Measurements from ENCODE around the gene ALDH1A2. TPM values are rescaled to one million over a fixed set of nuclear protein-coding genes. Genes with fewer than 3 reads are reported as not detected.

The ALDH1A2 gene
- total RNA-seq, 1 donor from 2014 or later: 22.1 TPM

DNA sequence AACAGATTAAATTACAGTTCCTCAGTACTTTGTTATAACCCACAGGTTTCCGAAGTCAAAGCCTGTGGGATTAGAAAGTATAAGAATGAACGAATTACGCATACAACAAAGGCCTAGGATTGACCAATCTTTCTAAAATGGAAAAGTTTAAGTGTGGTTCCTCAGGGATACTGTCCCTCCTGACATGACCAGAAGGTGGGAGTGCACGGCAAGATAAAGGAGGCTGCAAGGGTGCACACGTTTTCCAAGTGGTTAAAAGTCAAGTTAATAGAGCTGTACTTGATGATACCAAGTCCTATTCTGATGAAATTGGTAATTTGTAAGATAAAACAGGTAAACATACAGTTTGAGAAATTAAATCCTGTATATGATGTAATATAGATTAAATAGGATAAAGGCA, 96.2 kb downstream of the ALDH1A2 start:
- Histone ChIP-seq H3K27me3 (no peaks in the 10 kb centered on the region), H3K9me3 (no peaks in the 10 kb centered on the region), H3K4me1 (no peaks in the 10 kb centered on the region), H3K27ac (no peak overlapping the region), H3K4me3 (no peak overlapping the region), H3K36me3 (no peaks in the 10 kb centered on the region)
- no peak for TF ChIP-seq CTCF (IDR thresholded peaks at IDR 0.05)
- no peak for TF ChIP-seq POLR2A (IDR thresholded peaks at IDR 0.05)
- TF ChIP-seq POLR2AphosphoS5 (IDR thresholded peaks at IDR 0.05; ENCODE audit: insufficient read depth in 1 of 2, low read depth in 1 of 2): no peak
- no peak for DNase-seq (ENCODE audit: extremely low spot score in 2 of 2)
- intact Hi-C loops (cut with DNase I): no loop called here

DNA sequence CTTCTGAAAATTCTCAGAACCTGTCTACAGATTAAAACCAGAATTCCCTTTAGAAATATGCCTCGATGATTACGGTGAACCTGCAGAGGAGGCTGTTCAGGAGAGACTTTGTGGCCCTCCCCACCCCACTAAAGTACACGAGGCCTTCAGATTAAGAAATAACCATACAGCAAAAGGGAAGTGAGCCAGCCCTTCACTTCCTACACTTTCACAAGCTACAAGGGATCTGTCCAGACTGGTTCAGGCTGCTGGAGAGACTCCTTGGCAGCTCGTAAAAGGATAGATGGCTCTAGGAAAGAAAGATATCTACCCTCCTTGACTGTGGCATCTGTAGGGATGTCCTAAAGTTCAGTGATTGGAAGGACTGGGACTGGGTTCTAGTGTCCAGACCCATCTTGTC, 102.6 kb downstream of the ALDH1A2 start:
- Histone ChIP-seq H3K4me3 (no peak overlapping the region), H3K4me1 (no peaks in the 10 kb centered on the region), H3K9me3 (no peaks in the 10 kb centered on the region), H3K27me3 (no peaks in the 10 kb centered on the region), H3K27ac (no peak overlapping the region), H3K36me3 (no peaks in the 10 kb centered on the region)
- no peak for DNase-seq (ENCODE audit: extremely low spot score in 2 of 2)
- intact Hi-C loops (cut with DNase I): no loop called here
- TF ChIP-seq POLR2AphosphoS5 (IDR thresholded peaks at IDR 0.05; ENCODE audit: insufficient read depth in 1 of 2, low read depth in 1 of 2): no peak
- TF ChIP-seq POLR2A (IDR thresholded peaks at IDR 0.05): no peak
- no peak for TF ChIP-seq CTCF (IDR thresholded peaks at IDR 0.05)

DNA sequence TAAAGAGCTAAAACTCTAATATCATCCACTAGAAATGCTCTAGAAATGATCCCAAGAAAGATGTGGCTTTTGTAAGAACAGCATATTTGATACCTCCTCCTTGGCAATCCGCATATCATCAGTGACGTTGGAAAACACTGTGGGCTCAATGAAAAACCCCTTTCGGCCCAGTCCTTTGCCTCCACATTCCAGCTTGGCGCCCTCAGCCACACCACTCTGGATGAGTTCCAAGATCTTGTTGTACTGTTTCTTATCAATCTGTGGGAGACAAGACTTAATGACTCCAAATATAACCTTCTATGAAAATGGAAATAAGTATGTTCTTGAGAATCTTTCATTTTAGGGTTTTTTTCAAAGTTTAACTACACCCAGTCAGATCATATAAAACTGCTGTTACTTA, 103.6 kb downstream of the ALDH1A2 start:
- H3K4me3 ChIP-seq: no peak overlapping the region
- H3K4me1 ChIP-seq: no peaks in the 10 kb centered on the region
- intact Hi-C loops (cut with DNase I): no loop called here
- no peaks in the 10 kb centered on the region for H3K27me3 ChIP-seq
- TF ChIP-seq CTCF (IDR thresholded peaks at IDR 0.05): no peak
- no peak for TF ChIP-seq POLR2A (IDR thresholded peaks at IDR 0.05)
- TF ChIP-seq POLR2AphosphoS5 (IDR thresholded peaks at IDR 0.05; ENCODE audit: insufficient read depth in 1 of 2, low read depth in 1 of 2): no peak
- H3K36me3 ChIP-seq: no peaks in the 10 kb centered on the region
- H3K27ac ChIP-seq: no peak overlapping the region
- H3K9me3 ChIP-seq: no peaks in the 10 kb centered on the region
- no peak for DNase-seq (ENCODE audit: extremely low spot score in 2 of 2)

- no peaks in the 10 kb centered on the region for H3K27me3 ChIP-seq
- no peak overlapping the region for H3K4me3 ChIP-seq
- intact Hi-C loops (cut with DNase I): no loop called here
- H3K4me1 ChIP-seq: no peaks in the 10 kb centered on the region
- H3K36me3 ChIP-seq: no peaks in the 10 kb centered on the region
- DNase-seq (ENCODE audit: extremely low spot score in 2 of 2): no peak
- TF ChIP-seq POLR2A (IDR thresholded peaks at IDR 0.05) (no peak), POLR2AphosphoS5 (IDR thresholded peaks at IDR 0.05; ENCODE audit: insufficient read depth in 1 of 2, low read depth in 1 of 2) (no peak), CTCF (IDR thresholded peaks at IDR 0.05) (no peak)
- no peak overlapping the region for H3K27ac ChIP-seq
- H3K9me3 ChIP-seq: no peaks in the 10 kb centered on the region
These were observed 108.4 kb downstream of the ALDH1A2 start for GRCh38 chr15:57957113-57957512.

DNA sequence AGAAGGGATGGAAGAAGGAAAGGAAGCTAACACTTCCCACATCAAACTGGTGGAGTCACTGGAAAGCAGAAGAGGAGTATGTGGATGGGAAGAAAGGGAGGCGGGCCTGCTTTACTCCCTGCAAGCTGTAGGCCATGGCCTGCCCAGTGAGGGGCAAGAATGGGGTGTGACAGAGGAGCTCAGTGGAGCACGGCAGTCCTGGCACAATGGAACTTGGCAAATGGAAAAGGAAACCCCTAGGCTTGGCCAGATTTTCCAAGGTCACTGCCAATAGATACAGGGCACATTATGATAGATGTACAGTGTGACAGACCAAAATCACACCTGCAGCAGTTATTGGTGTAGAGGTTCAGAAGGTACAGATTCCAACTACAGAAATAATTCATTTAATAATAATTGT, 111.6 kb downstream of the ALDH1A2 start:
- H3K4me1 ChIP-seq: peaks cover 5% of the 10 kb centered on the region
- H3K27ac ChIP-seq: no peak overlapping the region
- H3K4me3 ChIP-seq: no peak overlapping the region
- no peak for DNase-seq (ENCODE audit: extremely low spot score in 2 of 2)
- intact Hi-C loops (cut with DNase I): no loop called here
- TF ChIP-seq POLR2A (IDR thresholded peaks at IDR 0.05): no peak
- no peak for TF ChIP-seq POLR2AphosphoS5 (IDR thresholded peaks at IDR 0.05; ENCODE audit: insufficient read depth in 1 of 2, low read depth in 1 of 2)
- TF ChIP-seq CTCF (IDR thresholded peaks at IDR 0.05): no peak
- H3K9me3 ChIP-seq: no peaks in the 10 kb centered on the region
- H3K36me3 ChIP-seq: no peaks in the 10 kb centered on the region
- H3K27me3 ChIP-seq: no peaks in the 10 kb centered on the region
